MM.1S (cell line): ENCODE measurements around the gene CDCA4.

Experiments used
- DNase-seq: peaks from one replicate; pipeline ENCODE4 v3.0.0-alpha.2; 2015
- H2AFZ ChIP-seq: fragments of 300-600 bp; sonication (generic); 2 replicates; pipeline ENCODE4 v1.6.0; 2016; ENCODE audit warnings: antibody characterized with exemption, low read length
- H3F3A ChIP-seq: fragments of 300-600 bp; sonication (generic); 2 replicates; pipeline ENCODE4 v1.6.1; 2016; ENCODE audit warnings: mild to moderate bottlenecking, antibody characterized with exemption, low read length, moderate library complexity, mixed read lengths; ENCODE audit not compliant: insufficient read depth
- H3K27ac ChIP-seq: fragments of 300-600 bp; sonication (generic); 2 replicates; pipeline ENCODE4 v1.5.1; 2016; ENCODE audit warnings: mild to moderate bottlenecking, low read length
- H3K27me3 ChIP-seq: fragments of 300-600 bp; sonication (generic); replicated peaks from 2 replicates; pipeline ENCODE4 v1.6.0; 2016; ENCODE audit warnings: low read length; ENCODE audit not compliant: insufficient read depth
- H3K36me3 ChIP-seq: fragments of 300-600 bp; sonication (generic); replicated peaks from 2 replicates; pipeline ENCODE4 v1.6.1; 2016; ENCODE audit warnings: mild to moderate bottlenecking, low read length, mixed read lengths; ENCODE audit not compliant: insufficient read depth
- H3K4me1 ChIP-seq: fragments of 300-600 bp; sonication (generic); 2 replicates; pipeline ENCODE4 v1.6.1; 2016; ENCODE audit warnings: low read length, mixed read lengths
- H3K4me2 ChIP-seq: fragments of 300-600 bp; sonication (generic); 2 replicates; pipeline ENCODE4 v1.6.0; 2016; ENCODE audit warnings: low read depth, low read length
- H3K4me3 ChIP-seq: fragments of 300-600 bp; sonication (generic); 2 replicates; pipeline ENCODE4 v1.5.1; 2016; ENCODE audit warnings: low read length, mixed read lengths
- H3K79me2 ChIP-seq: fragments of 300-600 bp; sonication (generic); 2 replicates; pipeline ENCODE4 v1.6.1; 2016; ENCODE audit warnings: mixed run types, low read length, mixed read lengths
- H3K9ac ChIP-seq: fragments of 300-600 bp; sonication (generic); 2 replicates; pipeline ENCODE4 v1.6.1; 2016; ENCODE audit warnings: low read length, mixed read lengths
- H3K9me2 ChIP-seq: fragments of 300-600 bp; sonication (generic); replicated peaks from 2 replicates; pipeline ENCODE4 v1.6.1; 2016; ENCODE audit warnings: mild to moderate bottlenecking, low read length, mixed read lengths; ENCODE audit not compliant: insufficient read depth
- H3K9me3 ChIP-seq: fragments of 300-600 bp; sonication (generic); replicated peaks from 2 replicates; pipeline ENCODE4 v1.6.1; 2016; ENCODE audit warnings: mild to moderate bottlenecking, low read length, mixed read lengths; ENCODE audit not compliant: insufficient read depth
- H4K20me1 ChIP-seq: fragments of 300-600 bp; sonication (generic); 2 replicates; pipeline ENCODE4 v1.6.1; 2016; ENCODE audit warnings: mild to moderate bottlenecking, low read length, moderate library complexity, mixed read lengths; ENCODE audit not compliant: insufficient read depth
- CTCF ChIP-seq: fragments of 300-600 bp; sonication (generic); IDR thresholded peaks from 2 replicates; pipeline ENCODE4 v1.5.1; 2016; ENCODE audit warnings: antibody characterized with exemption, low read length, mixed read lengths
- EZH2 ChIP-seq: fragments of 300-600 bp; sonication (generic); optimal IDR thresholded peaks from 2 replicates; pipeline ENCODE3; 2017; ENCODE audit warnings: low read depth, mild to moderate bottlenecking, antibody characterized with exemption, low read length, mixed read lengths
- EZH2phosphoT487 ChIP-seq: fragments of 300-600 bp; sonication (generic); IDR thresholded peaks from 2 replicates; pipeline ENCODE4 v1.6.1; 2018; ENCODE audit warnings: antibody characterized with exemption, low read length

The CDCA4 gene

GRCh38 chr14:104996483-104996882 is 24.4 kb downstream of the CDCA4 start:
- no peak overlapping the region for H3K27ac ChIP-seq
- no peak overlapping the region for H3K4me3 ChIP-seq
- no peak overlapping the region for H3K9ac ChIP-seq
- no peak for DNase-seq
- H3K36me3 ChIP-seq, result no peaks in the 10 kb centered on the region
- no peaks in the 10 kb centered on the region for H3K9me3 ChIP-seq
- no peaks in the 10 kb centered on the region for H4K20me1 ChIP-seq
- H3K27me3 ChIP-seq, result no peaks in the 10 kb centered on the region
- no peak overlapping the region for H2AFZ ChIP-seq
- H3K4me2 ChIP-seq, result no peak overlapping the region
- H3F3A ChIP-seq, result no peaks in the 10 kb centered on the region
- no peaks in the 10 kb centered on the region for H3K9me2 ChIP-seq
- no peaks in the 10 kb centered on the region for H3K4me1 ChIP-seq
- TF ChIP-seq EZH2 (no peak), EZH2phosphoT487 (no peak), CTCF (no peak)
- no peaks in the 10 kb centered on the region for H3K79me2 ChIP-seq

- DNase-seq, result no peak
- no peak for TF ChIP-seq CTCF
- no peak for TF ChIP-seq EZH2
- TF ChIP-seq EZH2phosphoT487, result no peak
- no peaks in the 10 kb centered on the region for H3K36me3 ChIP-seq
- H3K9me2 ChIP-seq, result no peaks in the 10 kb centered on the region
- H3K79me2 ChIP-seq, result no peaks in the 10 kb centered on the region
- H3K27me3 ChIP-seq, result no peaks in the 10 kb centered on the region
- H3K4me2 ChIP-seq, result no peak overlapping the region
- no peaks in the 10 kb centered on the region for H4K20me1 ChIP-seq
- H3K27ac ChIP-seq, result no peak overlapping the region
- H3K4me1 ChIP-seq, result no peaks in the 10 kb centered on the region
- no peak overlapping the region for H3K4me3 ChIP-seq
- H3F3A ChIP-seq, result no peaks in the 10 kb centered on the region
- H3K9me3 ChIP-seq, result no peaks in the 10 kb centered on the region
- H2AFZ ChIP-seq, result no peak overlapping the region
- H3K9ac ChIP-seq, result no peak overlapping the region
Measured at GRCh38 chr14:104996032-104996431, 24.9 kb downstream of the CDCA4 start.

- Histone ChIP-seq H3K27me3 (no peaks in the 10 kb centered on the region), H3K4me1 (no peaks in the 10 kb centered on the region), H3F3A (no peaks in the 10 kb centered on the region), H2AFZ (no peak overlapping the region), H3K36me3 (no peaks in the 10 kb centered on the region), H3K4me2 (no peak overlapping the region), H3K9ac (no peak overlapping the region), H3K9me3 (no peaks in the 10 kb centered on the region), H3K79me2 (no peaks in the 10 kb centered on the region), H3K27ac (no peak overlapping the region), H4K20me1 (no peaks in the 10 kb centered on the region), H3K9me2 (no peaks in the 10 kb centered on the region), H3K4me3 (no peak overlapping the region)
- DNase-seq, result no peak
- TF ChIP-seq EZH2phosphoT487 (no peak), CTCF (no peak)
Measured at GRCh38 chr14:104994978-104995377, 25.9 kb downstream of the CDCA4 start.
